Heart left ventricle (tissue), 16 donors: ENCODE measurements around the gene ALDOA. TPM values are rescaled to one million over a fixed set of nuclear protein-coding genes. Genes with fewer than 3 reads are reported as not detected.

ENCODE experiments used
- ATAC-seq, 4 donors: fragments of 200-7000 bp; cut with Tn5 transposase; one replicate each; pipeline ENCODE4 v1.9.1; 2020 to 2022; ENCODE audit warnings: moderate library complexity in 4 of 4, mild to moderate bottlenecking in 3 of 4, moderate number of reproducible peaks in 1 of 4
- DNase-seq, 5 donors: peaks; one replicate each; pipeline ENCODE4 v3.0.0-alpha.2; 2020
- H3K27ac ChIP-seq, 12 donors: fragments of 200-600 bp; sonication (generic) in 4 of 12; one replicate each; pipeline versions ENCODE4 v1.5.0 to v1.8.0; 2016 to 2022; ENCODE audit warnings: mild to moderate bottlenecking in 2 of 12
- H3K27me3 ChIP-seq, 9 donors: fragments of 200-600 bp; sonication (generic) in 2 of 9; one replicate each; pipeline versions ENCODE4 v1.5.1 to v1.8.0; 2016 to 2022; ENCODE audit warnings: mild to moderate bottlenecking in 3 of 9
- H3K36me3 ChIP-seq, 9 donors: fragments of 200-600 bp; sonication (generic) in 2 of 9; one replicate each; pipeline versions ENCODE4 v1.5.0 to v1.8.0; 2018 to 2022; ENCODE audit warnings: mild to moderate bottlenecking in 2 of 9
- H3K4me1 ChIP-seq, 12 donors: fragments of 200-600 bp; sonication (generic) in 4 of 12; one replicate each; pipeline versions ENCODE4 v1.5.0 to v1.8.0; 2016 to 2022; ENCODE audit warnings: mild to moderate bottlenecking in 3 of 12
- H3K4me3 ChIP-seq, 12 donors: fragments of 200-600 bp; sonication (generic) in 4 of 12; one replicate each; pipeline versions ENCODE4 v1.5.0 to v1.8.0; 2017 to 2022; ENCODE audit warnings: mild to moderate bottlenecking in 9 of 12, moderate library complexity in 4 of 12
- H3K9me3 ChIP-seq, 12 donors: fragments of 200-600 bp; sonication (generic) in 4 of 12; one replicate each; pipeline versions ENCODE4 v1.5.0 to v1.8.0; 2016 to 2022; ENCODE audit warnings: mild to moderate bottlenecking in 1 of 12
- CTCF ChIP-seq, 12 donors: fragments of 200-600 bp; sonication (generic) in 4 of 12; IDR thresholded peaks; one replicate each; pipeline versions ENCODE4 v1.5.0 to v1.8.0; 2018 to 2022; ENCODE audit warnings: antibody characterized with exemption in 12 of 12, mild to moderate bottlenecking in 5 of 12
- POLR2A ChIP-seq, 2 donors: fragments of 450-650 bp; IDR thresholded peaks; one replicate each; pipeline ENCODE4 v1.6.1; 2017; ENCODE audit warnings: antibody characterized with exemption in 2 of 2, mild to moderate bottlenecking in 2 of 2, moderate library complexity in 2 of 2
- WGBS, 4 donors: extraction: QIAGEN DNeasy Blood & Tissue Kit in 2 of 4; methylation state at CpG; one replicate each; pipeline versions ENCODE4 v1.1.5 to v1.1.7; 2013 to 2018; 5-methylcytosine and 5-hydroxymethylcytosine counted together
- intact Hi-C, 10 donors: fragments of 100-400 bp; cut with DNase I; formaldehyde crosslinking; loops; one replicate each; pipeline versions ENCODE4 v1.11.1 to v1.14.2; 2022
- polyA plus RNA-seq, 2 donors: library from polyadenylated mRNA; stranded (reverse); fragments of 200-250 nt; gene quantifications; one replicate each; pipeline ENCODE4 v1.2.3, GENCODE V29; 2013
- total RNA-seq, 9 donors: library from RNA; depleted of rRNA in 2 of 9; stranded (reverse); fragments of >200 nt in 2 of 9; fragmentation: NEBNext Ultra II Directional in 3 of 9; extraction: Animal tissue kit (Norgen Biotek cat#: 25700) in 3 of 9; gene quantifications; one replicate each; pipeline versions ENCODE4 v1.1.0 to v1.2.4, GENCODE V29; 2016 to 2023
- donor health status: ischemic (EF 13 %, LVEDD 7.1; RV severe dilation, severe dysfunction).
- donor health status: healthy with polysubstance abuse.
- donor health status: DM: no; HTN: yes; CAD: no.
- donor health status: DM: no; HTN: no; CAD: no.
- donor health status: ischemic (EF 25% LVEDD 6.9; RV normal size, moderate dysfunction).
- donor health status: ischemic (EF 25% LVEDD 5.7; RV mildly dilated, moderate dysfunction).
- donor health status: healthy.
- donor health status: DM: yes; HTN: yes; CAD: no.
- donor health status: ischemic (EF 35%, LVEDD 5.7; RV mildly dilated, moderate dysfunction).
- donor health status: nonischemic (EF 11% LVEDD 7.7; RV severe dilation, severe dysfunction).
- donor health status: DM: yes; HTN: yes; CAD: no.
- donor health status: PGD.
- donor health status: ischemic (EF 29% LVEDD 5.4; RV normal size, mild dysfunction).
- donor health status: nonischemic (EF 23%, LVEDD 6.1; RV moderate dilation, normal function).

The ALDOA gene
- total and polyA plus RNA-seq, 11 donors = 2,585 to 5,076 (median 3,542) TPM

GRCh38 chr16:30096105-30096861 is 30.7 kb downstream of the ALDOA start, which contains the start of gene YPEL3:
Gene YPEL3 (minus strand): TSS chr16:30096213. CDS start chr16:30095482, 731 bp downstream.
- intact Hi-C loops = loop anchor here in 4 of 10 donors (1.0 to 10.0 kb wide), 5 partner anchors 27 to 319 kb away; partner anchors contain the start of genes CD2BP2 (in 1 of the 4), MAPK3 (in 1 of the 4), TLCD3B (in 1 of the 4) and ZNF771 (in 1 of the 4)
- Histone ChIP-seq H3K4me1 (peaks cover 4 to 46% (median 34%) of the 10 kb centered on the region in 12 donors), H3K36me3 (peaks cover 0 to 25% (median 14%) of the 10 kb centered on the region in 9 donors), H3K4me3 (peak within 1 kb of the TSS; percentile 28 to 96 (median 77)), H3K27me3 (no peaks in the 10 kb centered on the region), H3K9me3 (peaks cover 0 to 31% (median 12%) of the 10 kb centered on the region in 12 donors), H3K27ac (peak within 1 kb of the TSS; percentile 82 to 98 (median 94))
- DNase-seq = peak; percentile 94 to 98 (median 96)
- 9 to 21% (median 12%) methylated on average over 31 to 77 of the region's 77 CpGs for WGBS, 4 donors
- TF ChIP-seq POLR2A (IDR thresholded peaks at IDR 0.05) = peak; percentile 71 to 84
- TF ChIP-seq CTCF (IDR thresholded peaks at IDR 0.05) = no peak
- peak; percentile 62 to 79 (median 75) for ATAC-seq

- H3K9me3 ChIP-seq = peaks cover 0 to 31% (median 12%) of the 10 kb centered on the region in 12 donors
- peaks cover 4 to 41% (median 29%) of the 10 kb centered on the region in 12 donors for H3K4me1 ChIP-seq
- intact Hi-C loops = loop anchor here in 4 of 10 donors (1.0 to 10.0 kb wide), 5 partner anchors 26 to 318 kb away; partner anchors contain the start of genes CD2BP2 (in 1 of the 4), MAPK3 (in 1 of the 4), TLCD3B (in 1 of the 4) and ZNF771 (in 1 of the 4)
These were observed 31.5 kb downstream of the ALDOA start for GRCh38 chr16:30096862-30097563.

GRCh38 chr16:30104090-30104489 is 38.5 kb downstream of the ALDOA start:
- Histone ChIP-seq H3K4me3 (no peak overlapping the region), H3K9me3 (peaks cover 0 to 4% (median 0%) of the 10 kb centered on the region in 12 donors), H3K36me3 (peaks cover 0 to 50% (median 41%) of the 10 kb centered on the region in 9 donors), H3K27ac (no peak overlapping the region), H3K4me1 (no peaks in the 10 kb centered on the region), H3K27me3 (no peaks in the 10 kb centered on the region)
- WGBS, 4 donors = 87 to 92% (median 89%) methylated on average over 4 of the region's 4 CpGs
- ATAC-seq (peak in 1 of 4 donors; percentile 15), DNase-seq (no peak)
- TF ChIP-seq CTCF (IDR thresholded peaks at IDR 0.05) (no peak), POLR2A (IDR thresholded peaks at IDR 0.05) (no peak)
- intact Hi-C loops = no loop called here

More at GRCh38 chr16:30096862-30097563, 31.5 kb downstream of the ALDOA start:
- TF ChIP-seq CTCF (IDR thresholded peaks at IDR 0.05) = no peak
- no peak for TF ChIP-seq POLR2A (IDR thresholded peaks at IDR 0.05)
- WGBS, 4 donors = 95 to 97% (median 97%) methylated on average over 18 of the region's 18 CpGs
- peak overlapping the region; percentile 82 to 98 (median 94) for H3K27ac ChIP-seq
- no peaks in the 10 kb centered on the region for H3K27me3 ChIP-seq
- peaks cover 0 to 25% (median 14%) of the 10 kb centered on the region in 9 donors for H3K36me3 ChIP-seq
- ATAC-seq (no peak), DNase-seq (peak in 1 of 5 donors; percentile 38)
- peak overlapping the region in 8 of 12 donors; percentile 65 to 96 (median 80) for H3K4me3 ChIP-seq
